ENCODE data around the gene JUND. TPM values are rescaled to one million over a fixed set of nuclear protein-coding genes. Genes with fewer than 3 reads are reported as not detected.

The JUND gene
- total and polyA plus RNA-seq, 2 experiments from 2014 or later: 40.0 to 181 TPM

DNA sequence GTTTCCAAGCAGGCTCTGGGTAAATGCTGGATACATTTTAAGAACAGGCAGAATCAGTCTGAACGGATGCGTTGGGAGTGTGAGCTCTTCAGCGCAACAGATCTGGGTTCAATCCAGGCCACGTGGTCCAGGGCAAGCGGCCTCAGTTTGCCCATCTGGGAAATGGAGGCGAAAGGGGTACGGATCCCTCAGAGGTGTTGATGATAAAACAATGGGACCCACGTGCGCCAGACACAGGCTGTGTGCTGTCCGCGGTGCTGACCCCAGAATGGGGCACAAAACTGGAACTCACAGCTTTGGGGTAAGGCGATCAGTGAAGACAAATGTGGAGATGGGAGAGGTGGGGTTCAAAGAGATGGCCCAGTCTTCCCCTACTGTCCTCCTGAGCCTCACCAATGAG lies 42.1 kb downstream of the JUND start:
- H3K79me2 ChIP-seq (replicated peaks; ENCODE audit: insufficient read depth): no peaks in the 10 kb centered on the region
- peaks cover 4% of the 10 kb centered on the region; the same call in 1 of the 2 replicates for H3F3A ChIP-seq (replicated peaks; ENCODE audit: low read depth)
- H3K9me3 Mint-ChIP-seq: no peaks in the 10 kb centered on the region; the same call in 2 of the 3 replicates
- H3K36me3 ChIP-seq (ENCODE audit: insufficient read depth): no peaks in the 10 kb centered on the region
- no peak overlapping the region for H3K27ac ChIP-seq (ENCODE audit: low read depth)
- DNase-seq (ENCODE audit: low spot score): peak; percentile 74
- no peaks in the 10 kb centered on the region; the same call in 2 of the 3 replicates for H3K4me1 Mint-ChIP-seq
- H3K4me1 ChIP-seq (ENCODE audit: insufficient read depth): no peaks in the 10 kb centered on the region
- H2AFZ ChIP-seq: no peak overlapping the region
- peak; percentile 71 for ATAC-seq
- no peak overlapping the region for H3K27ac Mint-ChIP-seq
- peaks cover 17% of the 10 kb centered on the region for H3K27me3 Mint-ChIP-seq (ENCODE audit: insufficient read depth, low read depth, poor library complexity)
- H3K27me3 ChIP-seq (ENCODE audit: insufficient read depth): no peaks in the 10 kb centered on the region
- H3K4me2 ChIP-seq: no peak overlapping the region
- H3K4me3 Mint-ChIP-seq: no peak overlapping the region
- H3K4me3 ChIP-seq: no peak overlapping the region
- no peaks in the 10 kb centered on the region for H3K36me3 Mint-ChIP-seq (ENCODE audit: low read depth)
- H4K20me1 ChIP-seq (replicated peaks; ENCODE audit: insufficient read depth): no peaks in the 10 kb centered on the region; the same call in 1 of the 2 replicates
- TF ChIP-seq EZH2phosphoT487 (IDR thresholded peaks at IDR 0.05; ENCODE audit: unreplicated experiment) (no peak), STAT1 (IDR thresholded peaks at IDR 0.05; ENCODE audit: unreplicated experiment) (no peak), ZNF331 (CRISPR knock-in tag; IDR thresholded peaks at IDR 0.05; ENCODE audit: low read depth) (no peak), CREB1 (CRISPR knock-in tag; IDR thresholded peaks at IDR 0.05; ENCODE audit: low read depth) (peak; percentile 43; the same call in 1 of the 2 replicates), ZNF114 (CRISPR knock-in tag; IDR thresholded peaks at IDR 0.05) (no peak), POLR2AphosphoS5 (IDR thresholded peaks at IDR 0.05; ENCODE audit: low read depth) (no peak), NANOG (IDR thresholded peaks at IDR 0.05; ENCODE audit: borderline replicate concordance) (no peak)
- TF ChIP-seq, protein P1, sequence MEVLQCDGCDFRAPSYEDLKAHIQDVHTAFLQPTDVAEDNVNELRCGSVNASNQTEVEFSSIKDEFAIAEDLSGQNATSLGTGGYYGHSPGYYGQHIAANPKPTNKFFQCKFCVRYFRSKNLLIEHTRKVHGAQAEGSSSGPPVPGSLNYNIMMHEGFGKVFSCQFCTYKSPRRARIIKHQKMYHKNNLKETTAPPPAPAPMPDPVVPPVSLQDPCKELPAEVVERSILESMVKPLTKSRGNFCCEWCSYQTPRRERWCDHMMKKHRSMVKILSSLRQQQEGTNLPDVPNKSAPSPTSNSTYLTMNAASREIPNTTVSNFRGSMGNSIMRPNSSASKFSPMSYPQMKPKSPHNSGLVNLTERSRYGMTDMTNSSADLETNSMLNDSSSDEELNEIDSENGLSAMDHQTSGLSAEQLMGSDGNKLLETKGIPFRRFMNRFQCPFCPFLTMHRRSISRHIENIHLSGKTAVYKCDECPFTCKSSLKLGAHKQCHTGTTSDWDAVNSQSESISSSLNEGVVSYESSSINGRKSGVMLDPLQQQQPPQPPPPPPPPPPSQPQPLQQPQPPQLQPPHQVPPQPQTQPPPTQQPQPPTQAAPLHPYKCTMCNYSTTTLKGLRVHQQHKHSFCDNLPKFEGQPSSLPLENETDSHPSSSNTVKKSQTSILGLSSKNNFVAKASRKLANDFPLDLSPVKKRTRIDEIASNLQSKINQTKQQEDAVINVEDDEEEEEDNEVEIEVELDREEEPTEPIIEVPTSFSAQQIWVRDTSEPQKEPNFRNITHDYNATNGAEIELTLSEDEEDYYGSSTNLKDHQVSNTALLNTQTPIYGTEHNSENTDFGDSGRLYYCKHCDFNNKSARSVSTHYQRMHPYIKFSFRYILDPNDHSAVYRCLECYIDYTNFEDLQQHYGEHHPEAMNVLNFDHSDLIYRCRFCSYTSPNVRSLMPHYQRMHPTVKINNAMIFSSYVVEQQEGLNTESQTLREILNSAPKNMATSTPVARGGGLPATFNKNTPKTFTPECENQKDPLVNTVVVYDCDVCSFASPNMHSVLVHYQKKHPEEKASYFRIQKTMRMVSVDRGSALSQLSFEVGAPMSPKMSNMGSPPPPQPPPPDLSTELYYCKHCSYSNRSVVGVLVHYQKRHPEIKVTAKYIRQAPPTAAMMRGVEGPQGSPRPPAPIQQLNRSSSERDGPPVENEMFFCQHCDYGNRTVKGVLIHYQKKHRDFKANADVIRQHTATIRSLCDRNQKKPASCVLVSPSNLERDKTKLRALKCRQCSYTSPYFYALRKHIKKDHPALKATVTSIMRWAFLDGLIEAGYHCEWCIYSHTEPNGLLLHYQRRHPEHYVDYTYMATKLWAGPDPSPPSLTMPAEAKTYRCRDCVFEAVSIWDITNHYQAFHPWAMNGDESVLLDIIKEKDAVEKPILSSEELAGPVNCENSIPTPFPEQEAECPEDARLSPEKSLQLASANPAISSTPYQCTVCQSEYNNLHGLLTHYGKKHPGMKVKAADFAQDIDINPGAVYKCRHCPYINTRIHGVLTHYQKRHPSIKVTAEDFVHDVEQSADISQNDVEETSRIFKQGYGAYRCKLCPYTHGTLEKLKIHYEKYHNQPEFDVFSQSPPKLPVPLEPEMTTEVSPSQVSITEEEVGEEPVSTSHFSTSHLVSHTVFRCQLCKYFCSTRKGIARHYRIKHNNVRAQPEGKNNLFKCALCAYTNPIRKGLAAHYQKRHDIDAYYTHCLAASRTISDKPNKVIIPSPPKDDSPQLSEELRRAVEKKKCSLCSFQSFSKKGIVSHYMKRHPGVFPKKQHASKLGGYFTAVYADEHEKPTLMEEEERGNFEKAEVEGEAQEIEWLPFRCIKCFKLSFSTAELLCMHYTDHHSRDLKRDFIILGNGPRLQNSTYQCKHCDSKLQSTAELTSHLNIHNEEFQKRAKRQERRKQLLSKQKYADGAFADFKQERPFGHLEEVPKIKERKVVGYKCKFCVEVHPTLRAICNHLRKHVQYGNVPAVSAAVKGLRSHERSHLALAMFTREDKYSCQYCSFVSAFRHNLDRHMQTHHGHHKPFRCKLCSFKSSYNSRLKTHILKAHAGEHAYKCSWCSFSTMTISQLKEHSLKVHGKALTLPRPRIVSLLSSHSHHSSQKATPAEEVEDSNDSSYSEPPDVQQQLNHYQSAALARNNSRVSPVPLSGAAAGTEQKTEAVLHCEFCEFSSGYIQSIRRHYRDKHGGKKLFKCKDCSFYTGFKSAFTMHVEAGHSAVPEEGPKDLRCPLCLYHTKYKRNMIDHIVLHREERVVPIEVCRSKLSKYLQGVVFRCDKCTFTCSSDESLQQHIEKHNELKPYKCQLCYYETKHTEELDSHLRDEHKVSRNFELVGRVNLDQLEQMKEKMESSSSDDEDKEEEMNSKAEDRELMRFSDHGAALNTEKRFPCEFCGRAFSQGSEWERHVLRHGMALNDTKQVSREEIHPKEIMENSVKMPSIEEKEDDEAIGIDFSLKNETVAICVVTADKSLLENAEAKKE (CRISPR knock-in tag; IDR thresholded peaks at IDR 0.05): no peak
- TF ChIP-seq, protein P2, sequence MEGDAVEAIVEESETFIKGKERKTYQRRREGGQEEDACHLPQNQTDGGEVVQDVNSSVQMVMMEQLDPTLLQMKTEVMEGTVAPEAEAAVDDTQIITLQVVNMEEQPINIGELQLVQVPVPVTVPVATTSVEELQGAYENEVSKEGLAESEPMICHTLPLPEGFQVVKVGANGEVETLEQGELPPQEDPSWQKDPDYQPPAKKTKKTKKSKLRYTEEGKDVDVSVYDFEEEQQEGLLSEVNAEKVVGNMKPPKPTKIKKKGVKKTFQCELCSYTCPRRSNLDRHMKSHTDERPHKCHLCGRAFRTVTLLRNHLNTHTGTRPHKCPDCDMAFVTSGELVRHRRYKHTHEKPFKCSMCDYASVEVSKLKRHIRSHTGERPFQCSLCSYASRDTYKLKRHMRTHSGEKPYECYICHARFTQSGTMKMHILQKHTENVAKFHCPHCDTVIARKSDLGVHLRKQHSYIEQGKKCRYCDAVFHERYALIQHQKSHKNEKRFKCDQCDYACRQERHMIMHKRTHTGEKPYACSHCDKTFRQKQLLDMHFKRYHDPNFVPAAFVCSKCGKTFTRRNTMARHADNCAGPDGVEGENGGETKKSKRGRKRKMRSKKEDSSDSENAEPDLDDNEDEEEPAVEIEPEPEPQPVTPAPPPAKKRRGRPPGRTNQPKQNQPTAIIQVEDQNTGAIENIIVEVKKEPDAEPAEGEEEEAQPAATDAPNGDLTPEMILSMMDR (conservative IDR thresholded peaks at IDR 0.05; ENCODE audit: low read depth in 2 of 2): no peak
- TF ChIP-seq, protein P3, sequence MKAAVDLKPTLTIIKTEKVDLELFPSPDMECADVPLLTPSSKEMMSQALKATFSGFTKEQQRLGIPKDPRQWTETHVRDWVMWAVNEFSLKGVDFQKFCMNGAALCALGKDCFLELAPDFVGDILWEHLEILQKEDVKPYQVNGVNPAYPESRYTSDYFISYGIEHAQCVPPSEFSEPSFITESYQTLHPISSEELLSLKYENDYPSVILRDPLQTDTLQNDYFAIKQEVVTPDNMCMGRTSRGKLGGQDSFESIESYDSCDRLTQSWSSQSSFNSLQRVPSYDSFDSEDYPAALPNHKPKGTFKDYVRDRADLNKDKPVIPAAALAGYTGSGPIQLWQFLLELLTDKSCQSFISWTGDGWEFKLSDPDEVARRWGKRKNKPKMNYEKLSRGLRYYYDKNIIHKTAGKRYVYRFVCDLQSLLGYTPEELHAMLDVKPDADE (IDR thresholded peaks at IDR 0.05): no peak
- TF ChIP-seq, protein P4, sequence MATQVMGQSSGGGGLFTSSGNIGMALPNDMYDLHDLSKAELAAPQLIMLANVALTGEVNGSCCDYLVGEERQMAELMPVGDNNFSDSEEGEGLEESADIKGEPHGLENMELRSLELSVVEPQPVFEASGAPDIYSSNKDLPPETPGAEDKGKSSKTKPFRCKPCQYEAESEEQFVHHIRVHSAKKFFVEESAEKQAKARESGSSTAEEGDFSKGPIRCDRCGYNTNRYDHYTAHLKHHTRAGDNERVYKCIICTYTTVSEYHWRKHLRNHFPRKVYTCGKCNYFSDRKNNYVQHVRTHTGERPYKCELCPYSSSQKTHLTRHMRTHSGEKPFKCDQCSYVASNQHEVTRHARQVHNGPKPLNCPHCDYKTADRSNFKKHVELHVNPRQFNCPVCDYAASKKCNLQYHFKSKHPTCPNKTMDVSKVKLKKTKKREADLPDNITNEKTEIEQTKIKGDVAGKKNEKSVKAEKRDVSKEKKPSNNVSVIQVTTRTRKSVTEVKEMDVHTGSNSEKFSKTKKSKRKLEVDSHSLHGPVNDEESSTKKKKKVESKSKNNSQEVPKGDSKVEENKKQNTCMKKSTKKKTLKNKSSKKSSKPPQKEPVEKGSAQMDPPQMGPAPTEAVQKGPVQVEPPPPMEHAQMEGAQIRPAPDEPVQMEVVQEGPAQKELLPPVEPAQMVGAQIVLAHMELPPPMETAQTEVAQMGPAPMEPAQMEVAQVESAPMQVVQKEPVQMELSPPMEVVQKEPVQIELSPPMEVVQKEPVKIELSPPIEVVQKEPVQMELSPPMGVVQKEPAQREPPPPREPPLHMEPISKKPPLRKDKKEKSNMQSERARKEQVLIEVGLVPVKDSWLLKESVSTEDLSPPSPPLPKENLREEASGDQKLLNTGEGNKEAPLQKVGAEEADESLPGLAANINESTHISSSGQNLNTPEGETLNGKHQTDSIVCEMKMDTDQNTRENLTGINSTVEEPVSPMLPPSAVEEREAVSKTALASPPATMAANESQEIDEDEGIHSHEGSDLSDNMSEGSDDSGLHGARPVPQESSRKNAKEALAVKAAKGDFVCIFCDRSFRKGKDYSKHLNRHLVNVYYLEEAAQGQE (IDR thresholded peaks at IDR 0.05; ENCODE audit: unreplicated experiment): peak; percentile 95
- no peaks in the 10 kb centered on the region for H3K9me2 ChIP-seq (ENCODE audit: insufficient read depth)
